Adrenal gland (tissue), 5 donors: Measurements from ENCODE around the gene CFAP77.
A peak's percentile ranks its signal among the peaks of the same experiment; 100 is the strongest.

Source experiments
- CTCF ChIP-seq, 6 experiments: fragments of 450-650 bp in 4 of 6; fragments of 200-600 bp in 2 of 6; sonication (generic) in 1 of 6; IDR thresholded peaks; 1 replicate in 5 of 6; 2 replicates in 1 of 6; pipeline versions ENCODE4 v1.5.1 to v1.8.0; 2016 to 2021; ENCODE audit warnings: antibody characterized with exemption in 6 of 6, mild to moderate bottlenecking in 2 of 6, moderate library complexity in 1 of 6
- POLR2A ChIP-seq, 2 donors: fragments of 450-650 bp; IDR thresholded peaks; one replicate each; pipeline ENCODE4 v1.6.1; 2017; ENCODE audit warnings: antibody characterized with exemption in 2 of 2, mild to moderate bottlenecking in 2 of 2, moderate library complexity in 1 of 2
- donor health status: DM: no; HTN: no; CAD: no.

GRCh38 chr9:132411091-132411508, 1.1 kb downstream of the CFAP77 start:
- TF ChIP-seq CTCF (IDR thresholded peaks at IDR 0.05) (peak; percentile 15 to 50 (median 40)), POLR2A (IDR thresholded peaks at IDR 0.05) (no peak)
